Transverse colon (tissue), 4 donors: ENCODE results near the gene RSPH10B2.
"Not testable (repeated sequence)": the region's sequence is repeated elsewhere in the genome, so short reads cannot be mapped to it uniquely, and the experiment has no call there.

ENCODE experiments used
- EP300 ChIP-seq: sonication (generic); formaldehyde crosslinking; IDR thresholded peaks from one replicate; pipeline ENCODE4 v1.6.1; 2017; ENCODE audit warnings: antibody characterized with exemption, low read depth
- POLR2A ChIP-seq: fragments of 450-650 bp; IDR thresholded peaks from one replicate; pipeline ENCODE4 v1.6.1; 2016; ENCODE audit warnings: antibody characterized with exemption, mild to moderate bottlenecking, moderate library complexity
- POLR2AphosphoS5 ChIP-seq, 3 donors: sonication (generic); formaldehyde crosslinking; IDR thresholded peaks; one replicate each; pipeline ENCODE4 v1.6.1; 2016; ENCODE audit warnings: antibody characterized with exemption in 3 of 3
- TF ChIP-seq, protein P1 (sequence below), 5 experiments: fragments of 200-600 bp in 3 of 5; fragments of 450-650 bp in 2 of 5; sonication (generic) in 3 of 5; IDR thresholded peaks; 1 replicate in 2 of 5; 2 replicates in 3 of 5; pipeline ENCODE4 v1.5.1; 2016 to 2017; ENCODE audit warnings: antibody characterized with exemption in 5 of 5, inconsistent platforms in 3 of 5, mild to moderate bottlenecking in 2 of 5, moderate library complexity in 1 of 5

DNA sequence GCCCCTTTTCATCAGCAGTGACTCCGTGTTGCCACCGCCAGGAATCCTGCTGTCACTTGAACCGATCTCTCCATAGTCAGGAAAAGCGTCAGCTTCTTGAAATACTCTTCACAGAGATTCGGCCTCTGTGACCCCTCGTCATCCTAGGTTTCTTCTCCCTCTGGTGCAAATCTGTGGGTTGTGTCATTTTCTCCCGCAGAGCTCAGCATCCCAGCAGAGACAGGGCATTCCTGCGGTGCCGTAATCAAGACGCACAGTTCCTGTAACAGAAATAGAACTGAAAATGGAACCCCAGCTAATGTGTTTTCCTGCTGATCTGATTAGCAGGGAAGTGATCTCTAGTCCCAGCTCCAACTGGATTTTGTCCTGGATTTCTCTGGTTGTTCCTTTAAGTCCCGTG lies 40.4 kb downstream of the RSPH10B2 start:
- TF ChIP-seq, protein P1, sequence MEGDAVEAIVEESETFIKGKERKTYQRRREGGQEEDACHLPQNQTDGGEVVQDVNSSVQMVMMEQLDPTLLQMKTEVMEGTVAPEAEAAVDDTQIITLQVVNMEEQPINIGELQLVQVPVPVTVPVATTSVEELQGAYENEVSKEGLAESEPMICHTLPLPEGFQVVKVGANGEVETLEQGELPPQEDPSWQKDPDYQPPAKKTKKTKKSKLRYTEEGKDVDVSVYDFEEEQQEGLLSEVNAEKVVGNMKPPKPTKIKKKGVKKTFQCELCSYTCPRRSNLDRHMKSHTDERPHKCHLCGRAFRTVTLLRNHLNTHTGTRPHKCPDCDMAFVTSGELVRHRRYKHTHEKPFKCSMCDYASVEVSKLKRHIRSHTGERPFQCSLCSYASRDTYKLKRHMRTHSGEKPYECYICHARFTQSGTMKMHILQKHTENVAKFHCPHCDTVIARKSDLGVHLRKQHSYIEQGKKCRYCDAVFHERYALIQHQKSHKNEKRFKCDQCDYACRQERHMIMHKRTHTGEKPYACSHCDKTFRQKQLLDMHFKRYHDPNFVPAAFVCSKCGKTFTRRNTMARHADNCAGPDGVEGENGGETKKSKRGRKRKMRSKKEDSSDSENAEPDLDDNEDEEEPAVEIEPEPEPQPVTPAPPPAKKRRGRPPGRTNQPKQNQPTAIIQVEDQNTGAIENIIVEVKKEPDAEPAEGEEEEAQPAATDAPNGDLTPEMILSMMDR (IDR thresholded peaks at IDR 0.05), result not testable (repeated sequence)
- TF ChIP-seq POLR2A; POLR2AphosphoS5 (IDR thresholded peaks at IDR 0.05); EP300: not testable (repeated sequence)
